GM12801 (cell line): ENCODE results near the gene DCXR.

Experiments
- CTCF ChIP-seq: IDR thresholded peaks from one replicate; pipeline ENCODE4 v1.5.1; 2011; ENCODE audit warnings: control low read depth; ENCODE audit not compliant: insufficient read length; ENCODE audit errors: extremely low read depth

Gene DCXR

GRCh38 chr17:81990836-81991683 lies 46.4 kb downstream of the DCXR start:
- TF ChIP-seq CTCF = no peak

DNA sequence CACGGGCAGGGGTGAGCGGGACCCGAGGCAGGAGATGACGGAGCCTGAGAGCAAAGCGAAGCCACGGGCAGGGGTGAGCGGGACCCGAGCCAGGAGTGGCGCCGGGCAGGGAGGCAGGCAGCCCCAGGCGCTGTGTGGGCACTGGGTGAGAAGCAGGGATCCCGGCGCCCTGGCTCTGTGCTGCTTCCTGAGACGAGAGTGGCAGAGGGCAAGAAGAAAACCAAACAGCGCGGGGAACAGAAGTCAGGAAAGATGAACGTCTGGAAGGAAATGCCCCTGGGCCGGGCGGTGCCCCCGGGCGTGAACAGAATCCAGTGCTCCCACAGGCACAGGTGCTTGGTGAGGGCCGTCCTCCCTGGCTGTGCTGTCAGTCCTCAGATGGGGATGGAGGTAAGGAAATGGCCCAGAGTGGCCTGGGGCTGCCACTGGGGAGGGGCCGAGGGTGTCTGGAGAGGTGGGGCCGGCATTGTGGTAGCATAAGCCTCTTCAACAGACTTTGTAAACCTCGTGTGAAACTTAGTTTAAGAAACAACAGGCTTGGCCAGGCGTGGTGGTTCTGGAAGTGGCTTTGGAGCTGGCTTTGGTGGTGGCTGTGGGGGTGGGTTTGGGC lies 50.2 kb downstream of the DCXR start:
- no peak for TF ChIP-seq CTCF

- TF ChIP-seq CTCF = no peak
These were observed 50.9 kb downstream of the DCXR start for GRCh38 chr17:81986606-81987005.
